Breast epithelium (tissue), 3 donors: ENCODE results near the gene RBM28.

Source experiments
- POLR2A ChIP-seq: fragments of 450-650 bp; IDR thresholded peaks from one replicate; pipeline ENCODE4 v1.6.1; 2016; ENCODE audit warnings: antibody characterized with exemption, mild to moderate bottlenecking, moderate library complexity
- TF ChIP-seq, protein P1 (sequence below), 3 donors: fragments of 450-650 bp; IDR thresholded peaks; one replicate each; pipeline ENCODE4 v1.5.1; 2016 to 2017; ENCODE audit warnings: antibody characterized with exemption in 3 of 3, mild to moderate bottlenecking in 3 of 3, moderate library complexity in 3 of 3

DNA sequence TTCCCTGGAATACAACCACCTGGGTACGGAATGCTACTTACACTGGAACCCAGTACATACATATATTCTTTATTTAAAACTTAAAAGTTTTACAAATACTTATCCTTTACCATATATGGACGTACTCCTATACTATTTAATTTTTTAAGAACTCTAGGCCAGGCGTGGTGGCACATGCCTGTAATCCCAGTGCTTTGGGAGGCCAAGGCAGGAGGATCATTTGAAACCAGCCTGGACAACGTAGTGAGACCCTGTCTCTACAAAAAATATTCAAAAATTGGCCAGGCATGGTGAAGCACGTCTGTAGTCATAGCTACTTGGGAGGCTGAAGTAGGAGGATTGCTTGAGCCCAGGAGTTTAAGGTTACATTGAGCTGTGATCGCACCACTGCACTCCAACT is 2.0 kb downstream of the RBM28 start:
- TF ChIP-seq, protein P1, sequence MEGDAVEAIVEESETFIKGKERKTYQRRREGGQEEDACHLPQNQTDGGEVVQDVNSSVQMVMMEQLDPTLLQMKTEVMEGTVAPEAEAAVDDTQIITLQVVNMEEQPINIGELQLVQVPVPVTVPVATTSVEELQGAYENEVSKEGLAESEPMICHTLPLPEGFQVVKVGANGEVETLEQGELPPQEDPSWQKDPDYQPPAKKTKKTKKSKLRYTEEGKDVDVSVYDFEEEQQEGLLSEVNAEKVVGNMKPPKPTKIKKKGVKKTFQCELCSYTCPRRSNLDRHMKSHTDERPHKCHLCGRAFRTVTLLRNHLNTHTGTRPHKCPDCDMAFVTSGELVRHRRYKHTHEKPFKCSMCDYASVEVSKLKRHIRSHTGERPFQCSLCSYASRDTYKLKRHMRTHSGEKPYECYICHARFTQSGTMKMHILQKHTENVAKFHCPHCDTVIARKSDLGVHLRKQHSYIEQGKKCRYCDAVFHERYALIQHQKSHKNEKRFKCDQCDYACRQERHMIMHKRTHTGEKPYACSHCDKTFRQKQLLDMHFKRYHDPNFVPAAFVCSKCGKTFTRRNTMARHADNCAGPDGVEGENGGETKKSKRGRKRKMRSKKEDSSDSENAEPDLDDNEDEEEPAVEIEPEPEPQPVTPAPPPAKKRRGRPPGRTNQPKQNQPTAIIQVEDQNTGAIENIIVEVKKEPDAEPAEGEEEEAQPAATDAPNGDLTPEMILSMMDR (IDR thresholded peaks at IDR 0.05) = no peak
- TF ChIP-seq POLR2A = no peak
